ENCODE measurements around the gene STARD10.

DNA sequence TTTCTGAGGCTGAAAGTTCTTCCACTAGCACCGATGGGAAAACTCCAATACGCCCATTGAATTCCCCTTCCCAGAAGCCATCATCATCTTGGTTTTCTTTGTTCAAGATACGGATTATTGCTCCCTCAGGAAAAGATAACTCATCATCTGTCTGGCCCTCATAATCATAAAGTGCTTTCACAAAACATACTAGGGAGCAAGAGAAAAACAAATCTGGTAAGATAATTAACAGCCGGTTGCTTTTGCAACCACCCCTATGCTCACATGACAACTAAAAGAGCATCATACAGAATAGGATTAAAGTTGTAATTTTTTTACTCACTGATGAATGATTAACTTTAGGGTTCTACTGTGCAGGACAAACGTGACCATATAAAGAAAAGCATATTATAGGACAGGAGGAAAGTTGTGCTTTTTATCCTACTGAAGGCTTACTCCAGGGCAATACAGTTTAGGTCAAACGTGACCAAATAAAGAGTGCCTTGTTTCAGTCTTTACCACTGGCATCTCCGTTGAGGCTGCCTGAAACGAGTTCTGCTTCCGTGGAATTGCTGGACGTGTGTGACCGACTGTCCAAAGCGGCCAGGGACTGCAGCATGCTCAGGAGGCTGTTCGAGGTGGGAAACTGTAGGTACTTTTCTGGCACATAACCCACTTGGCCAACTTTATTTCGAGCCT lies 48.9 kb upstream of the STARD10 start:
- TF ChIP-seq, protein P1, sequence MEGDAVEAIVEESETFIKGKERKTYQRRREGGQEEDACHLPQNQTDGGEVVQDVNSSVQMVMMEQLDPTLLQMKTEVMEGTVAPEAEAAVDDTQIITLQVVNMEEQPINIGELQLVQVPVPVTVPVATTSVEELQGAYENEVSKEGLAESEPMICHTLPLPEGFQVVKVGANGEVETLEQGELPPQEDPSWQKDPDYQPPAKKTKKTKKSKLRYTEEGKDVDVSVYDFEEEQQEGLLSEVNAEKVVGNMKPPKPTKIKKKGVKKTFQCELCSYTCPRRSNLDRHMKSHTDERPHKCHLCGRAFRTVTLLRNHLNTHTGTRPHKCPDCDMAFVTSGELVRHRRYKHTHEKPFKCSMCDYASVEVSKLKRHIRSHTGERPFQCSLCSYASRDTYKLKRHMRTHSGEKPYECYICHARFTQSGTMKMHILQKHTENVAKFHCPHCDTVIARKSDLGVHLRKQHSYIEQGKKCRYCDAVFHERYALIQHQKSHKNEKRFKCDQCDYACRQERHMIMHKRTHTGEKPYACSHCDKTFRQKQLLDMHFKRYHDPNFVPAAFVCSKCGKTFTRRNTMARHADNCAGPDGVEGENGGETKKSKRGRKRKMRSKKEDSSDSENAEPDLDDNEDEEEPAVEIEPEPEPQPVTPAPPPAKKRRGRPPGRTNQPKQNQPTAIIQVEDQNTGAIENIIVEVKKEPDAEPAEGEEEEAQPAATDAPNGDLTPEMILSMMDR (IDR thresholded peaks at IDR 0.05): no peak
- no peak for TF ChIP-seq POLR2A (IDR thresholded peaks at IDR 0.05)
